Kasumi-1 (cell line): ENCODE results near the gene HDGFL2.
"Not testable (repeated sequence)": the region's sequence is repeated elsewhere in the genome, so short reads cannot be mapped to it uniquely, and the experiment has no call there.

Source experiments
- DNase-seq, 2 experiments: peaks; one replicate each; lab custom pipeline; 2025; lab: John Stamatoyannopoulos, UW

The HDGFL2 gene

DNA sequence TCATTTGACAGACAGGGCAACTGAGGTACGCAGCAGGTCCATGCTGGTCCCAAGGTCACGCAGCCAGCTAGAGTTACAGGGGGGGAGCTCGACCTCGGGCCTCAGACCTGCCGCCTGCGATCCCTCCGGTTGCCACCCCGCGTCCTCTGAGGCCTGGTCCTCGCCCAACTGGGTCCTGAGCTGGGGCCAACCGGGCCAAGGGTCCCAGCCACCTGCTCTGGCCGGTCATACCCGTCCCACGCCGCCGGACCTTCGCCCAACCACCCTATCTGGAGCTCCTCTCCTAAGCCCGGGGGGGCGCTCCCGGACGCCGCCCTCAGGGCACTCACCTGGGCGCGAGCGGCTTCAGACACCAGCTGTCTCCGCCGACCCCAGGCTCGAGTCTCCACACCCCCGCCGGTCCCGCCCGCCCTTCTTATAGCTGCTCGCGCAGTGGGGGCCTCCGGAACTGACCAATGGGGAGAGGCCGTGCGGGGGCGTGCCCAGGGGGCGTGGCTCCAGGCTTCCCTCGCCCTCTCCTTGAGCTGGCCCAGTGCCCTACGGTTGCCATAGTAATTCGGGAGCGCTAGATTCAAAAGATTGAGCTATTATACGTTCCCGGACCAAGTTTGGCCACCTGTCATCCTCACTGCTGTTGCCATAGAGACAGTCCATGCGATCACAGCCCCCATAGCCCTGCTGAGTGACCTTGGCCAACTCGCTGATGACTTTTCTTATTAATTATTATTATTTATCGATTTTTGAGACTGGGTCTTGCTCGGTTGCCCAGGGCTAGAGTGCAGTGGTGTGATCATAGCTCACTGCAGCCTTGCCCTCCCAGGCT is 63.0 kb downstream of the HDGFL2 start, which contains the start of gene PLIN5:
Gene PLIN5, minus strand, starts transcription at position 389 of the 823 bp plus-strand sequence. CDS start 1,150 bp downstream, outside the sequence.
- DNase-seq = no peak

DNA sequence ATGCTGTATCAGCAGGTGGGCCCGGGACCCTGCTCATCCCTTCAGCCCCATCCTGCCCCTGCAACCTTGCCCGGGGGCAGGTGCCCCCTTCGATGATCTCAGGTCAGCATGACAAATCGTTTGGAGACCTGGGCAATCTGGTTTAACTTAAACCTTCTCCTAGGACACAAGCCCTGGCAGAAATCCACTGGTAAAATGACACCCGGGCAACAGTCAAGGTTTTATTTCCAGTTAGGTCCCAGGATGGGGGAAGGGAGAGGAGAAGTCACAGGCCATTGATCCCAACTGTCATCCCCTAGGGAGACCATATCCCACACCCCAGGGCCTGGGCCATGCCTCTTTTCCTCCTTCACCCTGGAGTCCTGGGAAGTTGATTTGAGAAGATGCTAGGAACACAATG is 64.7 kb downstream of the HDGFL2 start:
- DNase-seq = no peak

DNA sequence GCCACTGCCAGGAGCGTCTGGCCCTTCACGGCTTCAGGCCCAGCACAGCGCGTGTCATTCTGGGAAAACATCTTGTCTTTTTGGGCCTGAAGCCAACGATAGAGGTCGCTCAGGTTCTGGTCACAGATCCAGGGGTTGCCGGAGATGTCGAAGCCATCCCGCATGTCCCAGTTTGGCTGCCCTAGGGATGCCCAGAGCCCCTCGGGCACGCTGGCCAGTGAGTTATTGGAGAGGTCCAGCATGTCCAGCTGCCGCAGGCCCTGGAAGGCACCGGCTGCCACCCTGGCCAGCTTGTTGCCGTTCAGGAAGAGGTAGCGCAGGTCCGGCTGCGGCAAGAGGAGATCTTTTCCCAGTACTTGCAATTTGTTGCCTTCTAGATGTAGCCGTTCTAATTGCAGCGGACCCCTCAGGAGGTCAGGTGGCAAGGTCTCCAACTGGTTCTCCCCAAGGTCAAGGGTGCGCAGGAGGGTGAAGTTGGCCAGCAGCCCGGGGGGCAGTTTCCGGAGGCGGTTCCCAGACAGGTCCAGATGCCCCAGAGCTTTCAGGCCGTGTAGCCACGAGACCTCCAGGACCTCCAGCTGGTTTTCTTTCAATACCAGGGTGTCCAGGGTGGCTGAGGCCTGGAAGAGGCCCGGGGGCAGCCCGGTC is 66.0 kb downstream of the HDGFL2 start:
- no peak for DNase-seq

DNA sequence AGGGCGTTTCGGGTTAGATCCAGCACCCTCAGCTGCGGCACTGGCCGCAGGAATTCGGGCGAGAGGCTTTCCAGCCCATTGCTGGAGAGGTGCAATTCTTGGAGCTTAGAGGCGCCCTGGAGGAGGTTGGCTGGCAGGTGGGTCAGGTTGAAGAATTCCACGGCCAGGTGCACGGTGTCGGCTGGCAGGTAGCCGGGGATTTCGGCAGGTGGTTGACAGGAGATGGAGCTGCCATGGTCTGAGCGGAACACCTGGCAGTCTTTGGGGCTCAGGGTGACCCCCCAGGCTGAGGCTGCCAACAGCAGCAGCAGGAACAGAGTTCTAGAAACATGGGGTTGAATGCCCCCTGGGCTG is 66.5 kb downstream of the HDGFL2 start:
- DNase-seq = no peak

DNA sequence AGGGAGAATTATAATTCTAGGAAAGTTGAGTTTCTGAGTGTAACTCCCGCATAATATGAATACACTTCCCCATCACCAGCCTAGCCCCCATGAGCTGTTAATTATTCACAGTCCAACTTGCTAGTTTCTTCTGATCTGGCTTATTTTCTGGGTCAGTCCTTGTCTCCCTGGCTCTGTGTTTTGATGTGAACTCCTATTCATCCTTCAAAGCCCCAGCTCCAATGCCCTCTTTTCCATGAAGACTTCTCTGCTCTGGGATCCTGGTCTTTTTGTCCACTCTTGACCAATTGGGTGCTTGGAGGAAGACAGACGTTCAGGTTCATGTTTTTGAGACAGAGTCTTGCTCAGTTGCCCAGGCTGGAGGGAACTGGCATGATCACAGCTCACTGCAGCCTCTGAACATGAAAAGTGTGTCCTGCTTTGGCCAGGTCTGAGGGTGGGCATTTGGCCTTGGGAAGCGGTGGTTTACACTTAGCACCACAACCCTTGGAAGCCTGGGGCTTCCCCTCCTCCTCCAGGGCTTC is 67.1 kb downstream of the HDGFL2 start:
- DNase-seq = no peak

DNA sequence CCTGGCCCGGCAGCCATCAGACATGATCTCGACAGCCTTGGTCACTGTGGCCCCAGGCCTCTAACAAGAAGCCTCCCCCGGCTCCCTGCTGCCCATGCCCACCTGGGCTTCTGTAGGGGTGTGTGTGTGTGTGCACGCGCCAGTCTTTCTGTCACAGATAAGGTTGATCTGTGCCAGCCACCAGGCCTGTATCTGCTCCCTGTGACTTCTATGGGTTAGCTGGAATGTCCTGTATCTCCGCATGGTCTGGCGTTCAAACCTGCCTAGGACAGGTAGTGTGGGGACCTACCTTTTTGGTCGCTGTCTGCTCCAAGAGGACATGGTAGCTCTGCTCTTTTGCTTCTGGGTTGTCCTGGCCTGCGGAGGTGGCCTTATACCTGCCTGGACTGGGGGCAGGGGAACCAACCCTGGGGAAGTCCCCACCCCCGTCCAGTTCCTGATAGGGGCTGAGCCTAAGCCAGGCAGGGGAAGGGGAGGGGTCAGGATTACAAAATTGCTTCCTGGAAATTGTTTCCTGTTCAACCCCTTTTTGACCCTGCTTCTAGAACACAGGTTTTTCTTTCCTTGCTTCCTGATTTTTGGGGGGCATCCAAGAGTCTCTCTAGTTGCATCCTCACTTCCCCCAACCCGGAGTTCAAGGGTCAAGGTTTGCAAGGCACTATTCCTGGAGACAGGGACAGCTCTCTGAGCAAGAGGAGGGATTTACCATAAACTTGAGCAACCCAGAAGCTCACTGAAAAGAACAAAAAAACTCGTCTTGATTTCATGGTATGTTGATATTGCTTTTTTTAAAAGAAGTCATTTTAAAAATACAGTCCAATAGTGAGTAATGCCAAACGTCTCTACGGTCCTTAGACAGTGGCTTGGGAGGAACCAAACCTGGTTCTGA is 67.8 kb downstream of the HDGFL2 start, which contains the start of gene LRG1:
Gene LRG1, minus strand, starts transcription at position 344 of the 889 bp plus-strand sequence. Its CDS starts 23 bp downstream, at position 321.
- peak; percentile 57 to 65 for DNase-seq

DNA sequence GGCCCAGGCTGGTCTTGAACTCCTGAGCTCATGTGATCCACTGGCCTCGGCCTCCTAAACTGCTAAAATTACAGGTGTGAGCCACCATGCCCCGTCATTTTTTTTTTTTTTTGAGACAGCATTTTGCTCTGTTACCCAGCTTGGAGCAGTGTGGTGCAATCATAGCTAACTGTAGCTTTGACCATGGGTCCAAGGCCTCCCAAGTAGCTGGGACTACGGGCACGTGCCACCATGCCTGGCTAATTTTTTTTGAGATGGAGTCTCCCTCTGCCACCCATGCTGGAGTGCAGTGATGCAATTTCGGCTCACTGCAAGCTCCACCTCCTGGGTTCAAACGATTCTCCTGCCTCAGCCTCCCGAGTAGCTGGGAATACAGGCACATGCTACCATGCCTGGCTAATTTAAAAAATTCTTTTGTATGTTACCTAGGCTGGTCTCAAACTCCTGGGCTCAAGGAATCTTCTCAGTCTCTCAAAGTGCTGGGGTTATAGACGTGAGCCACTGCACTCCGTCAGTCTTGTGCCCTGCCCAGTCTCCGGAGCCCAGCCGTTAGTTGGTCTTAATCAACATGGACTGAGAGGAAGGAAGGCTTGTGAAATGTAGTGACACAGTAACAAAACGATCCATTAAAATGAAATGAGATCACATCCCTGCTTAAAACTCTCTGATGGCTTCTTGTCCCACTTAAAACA is 69.2 kb downstream of the HDGFL2 start:
- peak in 1 of 2 experiments; percentile 35 for DNase-seq

DNA sequence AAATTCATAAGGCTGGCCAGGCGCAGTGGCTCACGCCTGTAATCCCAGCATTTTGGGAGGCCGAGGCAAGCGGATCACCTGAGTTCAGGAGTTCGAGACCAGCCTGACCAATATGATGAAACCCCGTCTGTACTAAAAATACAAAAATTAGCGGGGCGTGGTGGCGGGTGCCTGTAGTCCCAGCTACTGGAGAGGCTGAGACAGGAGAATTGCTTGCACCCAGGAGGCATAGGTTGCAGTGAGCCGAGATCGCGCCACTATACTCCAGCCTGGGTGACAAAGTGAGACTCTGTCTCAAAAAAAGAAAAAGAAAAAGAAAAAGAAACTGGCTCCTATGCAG is 69.7 kb downstream of the HDGFL2 start:
- not testable (repeated sequence) for DNase-seq

DNA sequence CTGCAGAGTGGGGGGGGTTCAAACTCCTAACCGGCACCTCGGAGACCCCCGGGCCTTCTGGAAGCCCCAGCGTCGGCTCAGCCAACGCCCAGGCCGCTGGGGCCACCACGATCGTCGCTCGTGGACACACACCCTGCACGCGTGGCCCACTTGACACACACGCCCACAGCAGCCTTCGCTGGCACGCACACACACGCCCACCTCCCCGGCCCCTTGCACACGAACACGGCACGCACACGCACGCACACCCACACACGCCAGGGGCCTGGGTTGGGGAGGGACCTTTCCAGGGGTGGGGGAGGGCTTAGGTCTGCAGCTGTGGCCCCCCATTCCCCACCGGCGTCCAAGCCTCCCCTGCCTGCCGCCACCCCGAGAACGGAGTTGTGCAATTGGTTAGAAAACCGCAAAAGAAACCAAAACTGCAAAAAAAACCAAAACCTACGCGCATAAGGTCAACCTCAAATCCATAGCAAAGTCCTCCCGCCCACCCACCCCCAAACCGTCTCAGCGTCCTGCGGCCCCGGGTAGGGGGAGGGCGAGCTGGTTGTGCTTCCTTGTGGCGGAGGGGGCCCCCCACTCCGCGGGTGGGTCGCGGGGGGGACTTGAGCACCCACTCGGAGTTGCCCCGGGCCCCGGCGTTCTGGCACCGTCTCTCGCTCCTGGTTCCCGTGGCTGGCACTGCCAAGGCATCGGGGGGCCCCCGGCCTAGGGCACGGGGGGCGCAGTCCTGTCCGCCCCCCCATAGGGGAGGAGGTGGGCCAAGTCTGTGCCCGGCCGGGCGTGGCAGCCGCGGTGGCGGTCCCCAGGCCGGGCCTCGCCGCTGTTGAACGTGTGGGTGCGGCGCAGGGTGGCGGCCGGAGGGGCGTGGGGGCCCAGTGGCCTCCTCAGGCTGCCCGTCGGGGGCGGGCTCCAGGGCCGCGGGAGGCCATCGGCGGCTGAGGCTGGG is 71.1 kb downstream of the HDGFL2 start:
- no peak for DNase-seq

DNA sequence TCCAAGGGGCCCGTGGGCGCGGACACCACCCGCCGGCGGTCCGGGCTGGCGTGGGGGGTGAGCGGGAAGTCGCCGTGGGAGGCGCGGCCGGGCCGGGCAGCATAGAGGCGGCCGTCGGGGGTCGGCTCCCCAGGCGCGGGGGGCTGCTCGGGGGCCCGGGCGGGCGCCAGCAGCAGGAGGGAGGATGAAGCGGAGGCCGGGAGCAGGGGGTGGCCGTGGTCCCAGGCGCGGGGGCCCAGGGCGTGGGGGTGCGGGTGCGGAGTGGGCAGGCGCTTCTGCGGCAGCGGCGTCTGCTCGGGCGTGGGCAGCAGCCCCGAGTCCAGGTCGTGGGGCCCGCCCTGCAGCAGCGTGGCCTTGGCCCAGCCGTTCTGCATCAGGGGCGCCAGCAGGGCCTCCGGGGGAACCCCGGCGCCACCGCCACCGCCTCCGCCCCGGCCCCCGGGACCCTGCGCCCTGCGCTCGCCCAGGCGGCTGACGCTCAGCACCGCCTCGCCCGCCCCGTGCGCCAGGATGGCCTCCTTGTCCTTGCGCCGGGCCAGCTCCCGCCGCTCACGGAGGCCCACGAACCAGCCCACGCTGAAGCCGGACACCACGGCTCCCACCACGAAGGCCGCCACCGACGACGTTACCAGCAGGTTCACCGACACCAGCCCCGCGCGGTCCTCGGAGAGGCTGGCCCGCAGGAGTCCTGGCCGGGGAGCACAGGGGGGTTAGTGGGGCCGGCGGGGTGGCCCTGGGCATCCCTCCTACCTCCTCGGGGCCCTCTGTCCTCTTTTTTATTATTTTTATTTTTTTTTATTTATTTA is 71.9 kb downstream of the HDGFL2 start:
- DNase-seq = no peak

DNA sequence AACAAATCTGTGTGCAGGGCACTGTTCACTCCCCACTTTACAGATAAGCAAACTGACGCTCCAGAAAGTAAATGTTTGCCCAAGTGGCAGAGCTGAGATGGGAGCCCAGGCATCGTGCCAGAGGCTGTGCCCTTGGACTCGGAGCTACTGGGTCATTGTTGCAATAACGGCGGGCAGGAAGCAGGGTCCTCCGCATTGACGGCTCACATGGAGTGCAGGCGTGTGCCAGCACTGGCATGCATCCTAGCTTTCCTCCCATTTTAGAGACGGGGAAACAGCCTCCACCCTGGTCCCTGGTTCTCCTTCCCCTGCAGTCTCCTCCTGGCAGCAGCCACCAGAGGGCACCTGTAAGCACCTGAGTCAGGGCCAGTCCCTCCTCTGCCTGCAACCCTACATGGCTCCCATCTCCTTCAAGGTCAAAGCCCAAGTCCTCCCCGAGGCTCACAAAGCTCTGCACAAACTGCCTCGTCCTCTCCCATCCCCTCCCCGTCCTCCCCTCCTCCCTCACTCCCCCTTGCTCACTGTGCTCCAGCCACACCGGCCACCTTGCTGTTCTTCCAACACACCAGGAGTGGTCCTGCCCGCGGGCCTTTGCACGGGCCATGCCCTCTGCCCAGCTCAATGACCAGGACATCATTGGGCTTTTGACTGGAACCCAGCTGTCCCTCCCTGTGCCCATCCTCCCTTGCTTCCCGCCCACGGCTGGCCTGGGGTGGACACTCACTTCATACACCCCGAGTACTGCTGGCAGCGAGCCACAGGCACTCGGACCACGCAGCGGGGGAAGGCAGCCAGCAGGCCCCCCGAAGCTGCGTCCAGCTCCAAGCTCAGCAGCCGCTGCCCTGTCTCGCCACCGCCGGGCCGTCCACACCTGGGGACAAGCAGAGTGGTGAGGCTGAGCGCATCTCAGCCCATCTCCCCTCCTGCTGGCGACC is 75.5 kb downstream of the HDGFL2 start:
- DNase-seq = no peak

DNA sequence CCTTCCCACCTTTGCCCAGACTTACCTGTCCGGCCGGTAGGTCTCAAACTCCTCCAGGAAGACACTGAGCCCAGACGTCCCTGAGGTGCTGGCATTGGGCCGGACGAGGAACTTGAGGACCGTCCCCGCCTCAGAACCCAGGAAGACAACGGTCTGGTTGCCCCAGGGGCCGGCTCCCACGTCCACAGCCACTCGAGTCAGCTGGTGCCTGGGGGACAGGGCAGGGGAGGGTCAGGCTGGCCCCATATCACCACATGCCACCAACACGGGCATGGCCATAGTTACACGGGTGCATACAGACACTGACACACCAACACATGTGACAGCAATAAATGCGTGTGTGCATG is 76.1 kb downstream of the HDGFL2 start:
- DNase-seq = no peak

DNA sequence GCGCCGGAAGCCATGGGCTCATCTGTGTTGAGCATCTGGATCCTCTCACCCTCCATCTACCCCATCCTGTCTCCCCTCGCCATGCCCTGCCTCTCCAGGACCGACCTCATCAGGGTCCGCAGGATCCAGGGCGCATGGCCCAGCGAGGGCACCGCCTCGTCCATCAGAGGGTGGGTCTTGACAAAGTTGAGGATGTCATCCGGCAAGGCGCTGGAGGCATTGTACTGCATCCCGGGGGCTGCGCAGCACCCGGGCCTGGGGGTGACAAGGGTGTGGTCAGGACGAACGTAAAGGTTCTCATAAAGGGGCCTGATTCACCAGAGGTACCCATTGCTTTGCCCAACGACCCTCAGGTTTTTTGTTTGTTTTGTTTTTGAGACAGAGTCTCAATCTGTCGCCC is 77.9 kb downstream of the HDGFL2 start:
- DNase-seq = no peak

DNA sequence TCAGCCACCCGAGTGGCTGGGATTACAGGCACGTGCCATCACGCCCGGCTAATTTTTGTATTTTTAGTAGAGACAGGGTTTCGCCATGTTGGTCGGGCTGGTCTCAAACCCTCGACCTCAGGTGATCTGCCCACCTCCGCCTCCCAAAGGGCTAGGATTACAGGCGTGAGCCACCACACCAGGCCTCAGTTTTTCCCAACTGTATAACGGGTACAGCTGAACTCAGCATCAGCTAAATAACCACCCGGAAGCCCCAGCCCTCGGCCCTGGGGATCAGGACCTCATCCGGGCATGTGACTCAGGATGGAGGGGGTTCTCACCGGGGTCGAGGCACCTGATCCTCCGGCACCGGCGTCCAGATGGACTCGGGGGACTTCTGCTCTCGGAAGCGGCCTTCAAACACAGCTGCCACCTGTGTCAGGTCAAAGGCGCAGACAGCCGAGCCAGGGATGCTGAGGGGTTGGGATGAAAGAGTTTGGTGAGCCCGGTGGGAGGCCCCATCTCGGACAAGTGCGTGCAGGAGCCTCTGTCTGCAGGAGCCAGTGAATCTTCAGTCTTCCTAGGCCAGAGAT is 78.5 kb downstream of the HDGFL2 start:
- no peak for DNase-seq
